Activated CD8-positive, alpha-beta memory T cell treated with anti-CD3 and anti-CD28 coated beads for 1 hour (primary cell): ENCODE data around the gene GLMP.

Experiments
- DNase-seq, 2 donors: peaks; one replicate each; pipeline ENCODE4 v3.0.0-alpha.2; 2020; ENCODE audit warnings: low read depth in 1 of 2; ENCODE audit errors: extremely low read depth in 1 of 2

GLMP gene

DNA sequence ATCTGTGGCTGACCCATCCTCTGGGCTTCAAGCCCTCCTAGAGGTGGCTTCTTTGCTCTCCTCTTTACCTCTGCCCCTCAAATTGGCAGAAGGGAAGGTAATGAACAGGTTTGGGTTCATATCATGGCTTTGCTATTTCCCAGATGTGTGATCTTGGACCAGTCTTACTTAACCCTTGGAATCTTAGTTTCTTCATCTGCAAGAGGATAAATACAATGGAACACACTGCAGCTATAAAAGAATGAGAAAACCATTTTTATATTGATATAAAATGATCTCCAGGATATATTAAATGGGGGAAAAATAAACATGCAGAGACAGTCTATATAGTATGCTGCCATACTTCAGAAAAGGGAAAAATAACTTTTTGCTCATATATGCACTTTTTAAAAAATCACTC lies 5.6 kb downstream of the GLMP start:
- no peak for DNase-seq

DNA sequence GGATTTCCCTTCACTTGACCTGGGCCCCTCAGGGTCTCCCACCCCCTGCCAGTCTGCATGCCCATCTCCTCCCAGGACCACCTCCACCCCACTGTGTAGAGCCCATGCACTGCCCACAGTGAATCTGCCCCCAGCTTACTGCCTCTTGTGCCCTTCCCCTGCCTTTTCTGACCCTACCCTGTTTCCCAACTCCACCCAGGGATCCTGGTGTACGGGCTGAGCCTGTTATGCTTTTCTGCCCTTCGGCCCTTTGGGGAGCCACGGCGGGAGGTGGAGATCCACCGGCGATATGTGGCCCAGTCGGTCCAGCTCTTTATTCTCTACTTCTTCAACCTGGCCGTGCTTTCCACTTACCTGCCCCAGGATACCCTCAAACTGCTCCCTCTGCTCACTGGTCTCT lies 9.4 kb downstream of the GLMP start:
- no peak for DNase-seq

DNA sequence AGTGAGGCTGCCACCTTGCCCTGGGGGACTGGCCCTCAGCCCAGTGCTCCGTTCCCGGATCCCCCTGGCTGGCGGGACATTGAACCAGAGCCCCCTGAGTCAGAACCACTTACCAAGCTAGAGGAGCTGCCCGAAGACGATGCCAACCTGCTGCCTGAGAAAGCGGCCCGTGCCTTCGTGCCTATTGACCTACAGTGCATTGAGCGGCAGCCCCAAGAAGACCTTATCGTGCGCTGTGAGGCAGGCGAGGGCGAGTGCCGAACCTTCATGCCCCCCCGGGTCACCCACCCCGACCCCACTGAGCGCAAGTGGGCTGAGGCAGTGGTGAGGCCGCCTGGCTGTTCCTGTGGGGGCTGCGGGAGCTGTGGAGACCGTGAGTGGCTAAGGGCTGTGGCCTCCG lies 10.0 kb downstream of the GLMP start:
- DNase-seq, result no peak

DNA sequence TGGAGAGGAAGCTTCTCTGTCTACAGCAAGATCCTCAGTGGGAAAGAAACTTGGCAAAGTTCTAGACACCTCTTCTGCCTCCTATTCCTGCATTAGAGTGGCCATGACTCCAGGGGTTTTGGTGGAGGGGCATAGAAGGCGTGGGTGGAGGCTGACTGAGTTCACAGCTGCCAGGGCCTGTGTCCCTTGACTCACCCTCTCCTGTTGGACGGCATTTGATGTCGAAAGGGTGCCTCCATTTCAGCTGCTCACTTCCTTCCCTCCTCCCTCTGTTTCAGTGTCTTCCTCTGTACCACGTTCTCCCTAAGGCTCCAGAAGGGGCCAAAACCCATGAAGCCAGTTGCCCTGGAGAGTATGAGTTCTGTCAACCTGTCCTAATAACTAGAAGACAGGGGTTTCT lies 10.7 kb downstream of the GLMP start:
- DNase-seq, result no peak

DNA sequence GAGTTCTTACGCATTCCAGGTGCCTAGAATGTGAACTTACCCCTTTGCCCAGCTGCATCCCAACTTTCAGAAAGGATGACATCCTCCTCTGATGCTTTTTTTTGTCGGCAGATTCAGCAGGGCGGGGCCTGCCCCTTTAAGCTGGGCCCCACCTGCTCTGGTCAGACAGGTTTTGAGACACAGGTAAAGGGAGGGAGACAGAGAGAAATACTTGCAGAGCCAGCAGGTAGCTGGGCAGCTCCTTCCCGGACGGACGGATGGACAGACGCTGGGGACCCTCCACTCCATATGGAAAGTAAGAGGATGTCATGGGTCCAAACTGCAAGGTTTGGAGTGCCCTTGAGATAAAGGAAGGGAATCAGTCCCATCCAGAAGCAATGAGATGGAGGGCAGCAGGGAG lies 11.4 kb downstream of the GLMP start, which contains the start of gene TMEM79:
Gene TMEM79 (plus strand): TSS at position 214 of the 400 bp plus-strand sequence. CDS start 902 bp downstream, outside the sequence.
- DNase-seq, result no peak

DNA sequence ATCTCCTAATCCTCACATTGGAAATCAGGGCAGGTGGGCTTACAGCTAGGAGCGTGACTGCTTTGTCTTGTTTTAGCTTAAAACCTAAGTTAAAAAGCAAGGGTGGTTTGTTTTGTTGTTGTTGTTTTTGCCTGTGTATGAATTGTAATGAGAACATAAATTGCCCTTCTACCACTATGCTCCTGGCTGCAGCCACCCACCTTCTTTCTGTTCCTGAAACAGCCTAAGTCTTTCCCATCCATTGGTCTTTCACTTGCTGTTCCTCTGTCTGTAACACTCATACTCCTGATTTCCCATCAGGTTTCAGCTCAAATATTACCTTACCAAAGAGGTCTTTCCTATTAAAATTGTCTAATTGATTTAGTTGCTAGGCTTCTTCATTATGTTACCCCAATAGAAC lies 12.0 kb downstream of the GLMP start:
- DNase-seq, result no peak

DNA sequence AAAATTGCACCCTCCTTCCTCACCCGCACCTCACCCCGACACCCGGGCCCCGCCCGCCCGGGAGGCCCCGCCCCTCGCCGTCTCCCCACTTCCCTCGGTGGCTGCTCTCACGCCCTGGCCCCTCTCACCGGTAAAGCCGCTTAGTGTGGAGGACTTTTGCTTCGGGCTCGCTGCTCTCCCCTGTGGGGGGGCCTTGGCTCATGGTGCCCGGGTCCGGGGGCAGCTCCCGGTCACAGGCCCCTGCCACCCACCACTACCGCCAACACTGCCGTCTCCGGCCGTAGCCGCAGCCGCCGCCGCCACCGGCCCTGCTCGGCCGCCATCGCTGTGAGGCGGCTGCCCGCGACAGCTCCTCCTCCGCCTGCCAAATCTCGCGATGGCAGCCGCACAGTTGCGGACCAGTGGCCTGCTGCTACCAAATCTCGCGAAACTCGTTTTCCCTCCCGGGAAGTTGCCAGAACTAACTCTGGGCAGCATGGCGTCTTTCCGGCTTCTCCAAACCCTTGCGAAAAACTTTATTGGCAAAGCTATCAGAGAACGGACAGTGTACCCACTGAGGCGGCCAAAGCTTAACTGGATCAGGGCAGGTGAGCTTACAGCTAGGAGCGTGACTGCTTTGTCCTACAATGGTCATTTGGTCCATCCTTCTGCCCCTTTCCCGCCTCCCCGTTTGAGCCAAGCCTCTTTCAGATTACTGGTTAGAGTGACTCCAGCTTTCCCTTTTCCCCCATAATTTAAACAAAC lies 12.8 kb downstream of the GLMP start, which contains the start of gene SMG5:
Gene SMG5 (minus strand): TSS at position 347 of the 744 bp plus-strand sequence. CDS start 145 bp downstream, at position 202.
- peak; percentile 85 to 92 for DNase-seq

DNA sequence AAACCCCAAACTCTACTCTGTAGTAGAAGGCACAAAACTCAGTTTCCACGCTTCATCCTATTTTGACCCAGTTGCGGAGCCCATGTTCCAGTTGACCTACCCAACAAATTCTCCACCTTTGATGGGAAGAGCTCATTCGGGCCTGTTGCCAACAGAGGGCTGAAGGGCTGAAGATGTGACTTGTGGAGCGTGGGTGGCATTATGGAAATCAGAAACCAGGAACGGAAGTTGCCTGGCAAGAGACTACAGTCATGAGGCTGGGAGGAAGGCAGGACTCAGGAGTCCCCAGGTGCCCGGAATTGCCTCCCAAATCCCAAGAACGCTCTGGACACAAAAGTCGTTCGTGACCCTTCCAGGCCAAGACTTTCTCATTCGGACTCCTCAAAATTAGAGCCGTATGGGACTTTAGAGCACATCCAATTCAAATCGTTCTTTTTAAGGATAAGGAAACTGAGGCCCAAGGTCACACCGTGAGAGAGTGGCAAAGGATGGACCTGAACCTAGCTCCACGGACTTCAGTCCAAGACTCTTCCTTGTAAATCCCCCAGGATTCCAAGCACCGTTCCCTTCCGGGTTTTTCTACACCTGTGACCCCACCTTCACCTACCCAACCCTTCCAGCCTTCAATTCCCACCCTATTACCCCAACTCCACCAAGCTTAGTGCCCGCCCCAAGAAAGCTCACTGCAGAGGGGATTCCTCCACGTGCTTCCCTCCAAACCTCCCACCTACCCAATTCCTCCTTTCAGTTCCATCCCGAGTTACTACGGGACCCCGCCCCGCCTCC lies 13.6 kb downstream of the GLMP start:
- DNase-seq, result no peak

DNA sequence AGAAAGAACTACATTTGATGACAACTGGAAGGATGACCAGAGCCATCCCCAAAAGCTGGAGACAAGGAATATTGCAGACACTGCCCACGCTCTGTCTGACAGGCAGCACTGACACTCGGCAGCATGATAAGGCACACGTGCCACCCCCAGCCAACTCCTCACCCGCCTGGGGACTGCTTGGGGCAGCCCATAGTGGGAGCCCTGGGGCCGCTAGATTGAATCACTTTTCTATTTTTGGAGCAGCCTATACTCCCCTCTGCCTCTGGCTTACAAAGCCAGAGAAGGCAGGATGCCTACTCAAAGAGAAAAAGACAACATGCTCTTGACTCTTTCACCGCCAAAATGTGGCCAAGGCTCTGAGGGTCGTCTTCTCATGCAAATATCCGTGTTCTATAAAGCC lies 14.2 kb downstream of the GLMP start:
- DNase-seq, result no peak

DNA sequence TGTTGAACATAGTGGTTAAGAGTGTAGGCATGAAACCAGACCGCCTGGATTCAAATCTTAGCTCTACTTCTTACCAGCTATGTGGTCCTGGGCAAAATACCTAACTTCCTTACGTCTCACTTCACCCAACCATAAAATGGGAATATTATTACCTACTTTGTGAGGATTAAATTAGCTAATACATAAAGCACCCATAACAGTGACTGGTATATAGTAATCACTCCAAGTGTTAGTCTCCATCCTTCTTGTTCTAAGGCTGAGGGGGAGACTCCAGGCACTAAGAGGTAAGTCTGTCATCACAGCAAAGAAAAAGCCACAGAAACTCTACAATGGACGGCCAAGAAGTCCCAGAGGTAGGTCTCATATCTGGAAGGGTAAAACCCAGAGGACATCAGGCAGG lies 15.6 kb downstream of the GLMP start:
- DNase-seq, result no peak

DNA sequence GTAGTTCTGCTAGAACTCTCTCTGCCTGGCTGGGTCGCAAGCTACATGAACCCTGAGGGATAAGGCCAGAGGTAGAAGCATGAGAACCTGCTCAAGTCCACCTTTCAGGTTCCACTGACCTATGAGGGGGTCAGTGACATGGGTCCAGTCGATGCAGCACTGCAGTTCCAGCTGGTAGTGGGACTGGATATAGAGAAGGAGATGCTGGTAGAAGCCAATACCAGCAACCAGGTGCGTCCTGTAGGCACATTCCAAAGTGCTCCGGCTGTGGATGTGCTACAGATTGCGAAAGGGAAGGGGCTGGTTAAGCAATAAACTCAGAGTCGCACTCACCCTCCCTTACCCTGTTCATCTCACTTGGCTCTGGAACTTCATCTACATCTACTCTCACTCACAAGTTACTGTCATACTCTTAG lies 18.5 kb downstream of the GLMP start:
- no peak for DNase-seq

DNA sequence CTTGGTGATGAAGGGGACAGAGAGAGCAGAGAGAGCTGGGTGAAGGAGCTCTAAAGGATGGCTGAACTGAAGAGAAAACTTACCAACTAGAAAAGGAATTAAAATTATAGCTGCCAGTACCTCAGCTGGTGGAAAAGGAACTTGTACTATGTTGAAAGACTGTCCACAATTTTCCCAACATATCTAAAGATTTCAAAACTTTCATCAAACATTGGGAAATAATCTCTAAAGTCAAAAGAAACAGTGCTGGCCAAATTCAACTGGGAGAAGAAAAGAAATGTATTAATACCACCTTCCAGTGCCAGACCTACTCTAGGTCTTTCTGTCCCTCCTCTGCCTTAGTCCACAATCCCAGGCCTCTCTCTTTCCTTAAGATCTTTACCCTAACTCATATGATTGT lies 18.9 kb downstream of the GLMP start:
- no peak for DNase-seq

DNA sequence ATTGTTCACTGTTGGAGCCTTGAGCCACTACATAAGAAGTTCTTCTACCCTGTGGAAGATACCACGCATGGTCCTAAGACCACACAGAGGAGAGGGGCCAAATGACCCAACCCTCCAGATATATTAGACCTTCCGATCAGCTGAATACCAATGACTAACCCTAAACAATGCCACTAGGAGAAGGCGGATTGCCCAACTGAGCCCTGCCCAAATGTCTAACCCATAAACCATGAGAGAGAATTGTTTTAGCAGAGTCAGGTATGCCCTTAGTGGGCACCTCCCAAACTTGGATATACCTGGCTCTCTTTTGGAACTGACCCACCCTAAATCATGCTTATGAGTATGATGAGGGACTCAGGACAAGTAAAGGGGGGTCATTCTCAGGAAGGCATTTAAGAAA lies 25.2 kb downstream of the GLMP start:
- DNase-seq, result no peak

DNA sequence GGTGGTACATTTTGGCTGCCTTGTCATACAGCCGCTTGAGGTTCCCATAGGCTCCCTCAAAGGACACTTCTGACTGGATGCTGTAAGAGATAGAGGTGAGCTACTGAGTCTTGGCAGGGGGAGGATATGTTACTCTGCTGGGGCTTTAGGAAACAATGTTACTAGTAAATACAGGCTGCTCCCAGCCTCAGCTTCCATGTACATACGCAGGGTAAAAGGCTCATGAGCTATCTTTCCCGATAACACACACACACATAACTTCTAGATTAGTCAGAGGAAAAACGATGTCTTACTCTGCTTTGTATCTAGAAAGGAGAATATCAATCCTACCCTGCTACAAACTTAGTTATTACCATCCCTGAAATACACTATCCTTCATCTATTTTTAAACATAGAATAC lies 27.1 kb downstream of the GLMP start:
- no peak for DNase-seq

DNA sequence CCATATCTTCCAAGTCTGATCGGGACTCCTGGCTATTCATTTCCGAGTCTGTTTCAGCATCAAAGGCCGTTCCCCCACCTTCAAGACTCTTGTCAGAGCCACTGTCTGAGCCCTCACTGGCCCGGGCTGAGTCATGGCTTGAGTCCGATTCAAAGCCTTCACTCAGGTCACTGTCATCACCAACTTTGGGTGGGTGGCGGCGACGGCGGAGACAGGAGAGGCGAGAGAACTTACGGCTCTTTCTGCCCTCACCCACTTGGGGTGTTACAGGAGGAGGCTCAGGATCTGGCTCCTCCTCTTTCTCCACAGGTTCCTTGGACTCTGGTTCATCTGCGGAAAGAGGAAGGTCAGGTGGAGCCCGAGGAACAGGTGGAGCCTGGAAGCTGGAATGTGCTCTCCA lies 29.4 kb downstream of the GLMP start:
- DNase-seq, result no peak

DNA sequence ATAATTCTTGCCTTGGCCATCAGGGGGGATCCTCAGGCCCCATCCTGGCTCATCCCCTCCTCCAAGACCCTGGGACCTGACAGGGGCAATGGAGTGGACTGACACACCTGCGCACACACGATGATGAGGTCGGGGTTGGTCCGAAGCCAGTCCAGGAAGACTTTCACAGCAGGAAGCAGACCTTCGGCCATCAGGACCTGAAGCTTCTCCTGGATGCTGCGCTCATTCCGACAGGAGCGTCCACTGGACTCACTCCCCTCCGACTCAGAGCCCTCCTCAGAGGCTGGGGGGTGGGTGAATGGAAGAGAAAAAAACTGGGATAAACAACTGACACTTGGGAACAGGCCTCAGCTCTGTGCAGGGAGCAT lies 32.2 kb downstream of the GLMP start:
- no peak for DNase-seq

DNA sequence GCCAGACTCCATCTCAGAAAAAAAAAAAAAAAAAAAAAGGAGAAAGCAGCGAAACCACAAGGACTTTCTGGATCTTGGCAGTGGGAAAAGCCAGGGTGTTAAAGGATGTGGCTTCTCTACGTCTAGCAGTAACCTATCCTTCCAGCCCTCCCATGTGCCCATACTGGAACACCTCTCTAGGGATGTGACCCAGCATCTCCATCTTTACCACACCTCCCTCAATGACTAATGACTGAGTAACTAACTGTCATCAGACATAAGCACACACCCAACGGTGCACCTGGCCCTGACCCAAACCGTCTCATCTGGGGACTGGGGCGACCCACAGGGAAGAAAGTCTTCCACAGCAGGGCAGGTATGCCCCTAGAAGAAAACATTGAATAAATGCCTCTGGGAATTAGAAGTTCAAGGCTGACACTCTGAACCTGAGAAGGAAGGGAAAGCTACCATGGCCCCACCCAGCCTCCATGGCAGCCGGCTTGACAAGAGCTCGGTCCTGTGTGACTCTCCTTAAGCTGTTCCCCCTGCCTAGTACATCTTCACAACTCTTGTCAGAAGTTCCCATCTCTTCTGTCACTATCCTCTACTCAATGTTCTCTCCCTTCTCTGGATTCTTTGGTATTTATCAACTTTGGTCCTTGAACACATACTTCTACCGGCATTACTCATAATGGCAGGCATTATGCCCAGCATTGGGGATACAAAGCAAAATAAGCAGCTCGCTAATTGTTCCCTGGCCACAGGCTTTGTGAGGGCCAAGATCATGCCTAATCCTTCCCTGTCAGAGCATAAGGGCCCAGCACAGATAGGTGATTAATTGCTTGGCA lies 32.8 kb downstream of the GLMP start:
- DNase-seq, result no peak

DNA sequence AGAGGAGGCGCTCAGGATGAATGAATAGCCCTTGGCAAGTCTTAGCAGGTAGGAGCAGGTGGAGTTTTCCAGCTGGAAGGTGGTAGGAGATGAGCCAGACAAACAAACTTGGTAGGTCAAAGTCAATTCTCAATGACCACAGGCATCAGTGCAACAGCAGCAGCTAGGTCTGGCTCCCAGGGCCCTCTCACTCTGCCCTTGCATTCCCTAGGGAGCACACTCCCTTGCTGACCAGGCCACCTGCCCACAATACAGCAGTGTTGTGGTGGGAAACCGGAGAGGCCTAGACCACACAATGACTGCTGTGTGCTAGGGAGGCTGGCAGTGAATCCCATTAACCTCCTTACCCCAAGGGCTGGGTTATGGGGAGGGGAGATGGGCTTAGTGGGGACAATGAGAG lies 34.6 kb downstream of the GLMP start:
- no peak for DNase-seq

DNA sequence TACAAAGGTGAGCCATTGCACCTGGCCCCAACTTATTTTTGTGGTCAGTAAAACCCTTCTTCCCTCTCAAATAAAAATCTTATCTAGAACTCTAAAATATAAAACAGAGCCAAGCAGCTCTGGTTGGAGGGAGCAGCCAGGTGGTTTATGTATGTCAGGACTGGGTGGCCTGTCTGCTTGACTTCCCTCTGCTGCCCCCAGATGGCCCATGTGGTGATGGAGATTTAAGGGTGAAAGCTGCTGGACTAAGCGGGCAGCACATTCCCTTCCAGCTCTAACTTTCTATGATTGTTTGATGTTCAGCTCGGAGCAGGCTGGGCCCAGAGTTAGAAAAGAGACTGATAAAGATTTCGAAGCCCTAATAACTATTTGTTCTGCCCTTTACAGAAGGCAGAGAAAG lies 35.7 kb downstream of the GLMP start:
- no peak for DNase-seq

DNA sequence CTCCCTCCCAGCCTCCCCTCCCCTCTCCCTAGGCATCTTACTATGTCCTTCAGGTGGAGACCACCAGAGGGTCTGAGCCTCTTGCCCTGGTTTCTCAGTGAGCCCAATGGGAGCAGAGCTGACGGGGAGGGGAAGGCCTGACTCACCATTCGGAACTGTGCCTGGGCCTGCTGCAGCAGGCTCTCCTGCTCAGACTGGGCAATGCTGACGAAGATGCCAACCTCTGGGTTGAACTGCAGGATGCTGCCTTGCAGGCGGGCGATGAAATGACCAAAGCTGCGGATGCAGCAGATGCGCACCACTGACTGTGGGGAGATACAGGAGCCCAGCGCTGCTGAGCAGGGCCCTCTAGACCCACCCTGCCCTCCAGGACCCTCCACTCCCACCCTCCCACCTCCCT lies 36.6 kb downstream of the GLMP start:
- no peak for DNase-seq

DNA sequence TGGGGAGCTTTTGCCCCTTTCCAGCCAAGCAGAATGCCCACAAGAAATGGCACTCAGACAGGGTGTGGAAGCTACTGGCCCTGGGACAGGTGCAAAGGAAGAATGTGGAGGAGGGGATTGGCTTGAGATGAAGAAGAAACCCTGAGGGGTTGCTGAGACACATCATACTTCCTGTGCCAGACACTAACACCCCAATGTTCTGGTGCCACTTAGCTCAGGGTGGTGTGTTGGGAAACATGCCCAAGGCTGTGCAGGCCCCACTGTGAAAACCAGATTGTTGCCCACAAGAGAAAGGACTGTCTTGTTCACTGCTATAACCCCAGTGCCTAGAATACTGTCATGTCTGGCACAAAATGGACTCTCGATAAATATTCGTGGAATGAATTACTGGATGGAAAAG lies 37.8 kb downstream of the GLMP start:
- DNase-seq, result no peak
